Measurements from ENCODE around the gene ZNF576. TPM values are rescaled to one million over a fixed set of nuclear protein-coding genes. Genes with fewer than 3 reads are reported as not detected.

The ZNF576 gene
- total and polyA plus RNA-seq, 9 of the 15 experiments (the other 6 are each of a cell fraction or from before 2014, with no cell fraction given) = 6.8 to 18.2 (median 12.2) TPM

DNA sequence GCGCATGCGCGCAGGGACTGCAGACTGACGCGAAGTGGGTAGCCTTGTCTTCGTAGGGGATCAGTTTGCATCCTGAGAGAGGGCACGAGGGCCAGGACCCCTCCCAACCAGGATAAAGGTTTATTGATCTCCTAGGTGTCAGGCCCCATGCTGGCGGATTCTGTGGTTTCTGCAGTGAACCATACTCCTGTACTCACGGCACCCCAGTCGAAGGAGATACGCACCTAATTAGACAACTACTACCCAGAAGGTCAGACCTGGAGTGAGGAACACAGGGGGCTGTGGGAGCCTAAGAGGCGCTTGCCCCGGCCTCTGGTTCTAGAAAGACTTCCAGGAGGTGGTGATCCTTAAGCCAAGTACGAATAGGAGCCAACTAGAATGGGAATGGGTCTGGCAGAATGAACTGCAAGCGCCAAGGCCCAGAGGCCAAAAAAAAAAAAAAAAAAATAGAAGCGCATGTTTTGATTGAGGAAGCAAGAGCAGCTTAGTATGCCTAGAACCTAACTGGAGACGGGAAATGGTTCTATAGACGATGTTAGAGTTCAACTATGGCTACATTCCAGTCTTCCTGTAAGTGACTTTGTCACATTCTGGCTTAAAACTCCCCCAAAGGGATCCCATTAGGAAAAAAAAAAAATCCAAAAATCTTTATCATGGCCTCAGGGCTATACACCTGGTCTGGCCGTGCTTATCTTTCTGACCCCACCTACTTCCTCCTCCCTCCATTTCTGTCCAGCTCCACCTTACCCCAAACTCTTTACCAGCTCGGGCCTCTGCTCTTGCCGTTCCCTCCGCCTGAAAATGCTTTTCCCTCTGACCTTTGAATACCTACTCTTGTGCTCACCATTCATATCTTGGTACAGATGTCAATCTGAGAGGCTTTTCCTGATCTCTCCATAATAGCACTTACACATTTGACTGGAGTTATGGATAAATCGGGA, 23.9 kb downstream of the ZNF576 start (continued):
- TF ChIP-seq, protein P1, sequence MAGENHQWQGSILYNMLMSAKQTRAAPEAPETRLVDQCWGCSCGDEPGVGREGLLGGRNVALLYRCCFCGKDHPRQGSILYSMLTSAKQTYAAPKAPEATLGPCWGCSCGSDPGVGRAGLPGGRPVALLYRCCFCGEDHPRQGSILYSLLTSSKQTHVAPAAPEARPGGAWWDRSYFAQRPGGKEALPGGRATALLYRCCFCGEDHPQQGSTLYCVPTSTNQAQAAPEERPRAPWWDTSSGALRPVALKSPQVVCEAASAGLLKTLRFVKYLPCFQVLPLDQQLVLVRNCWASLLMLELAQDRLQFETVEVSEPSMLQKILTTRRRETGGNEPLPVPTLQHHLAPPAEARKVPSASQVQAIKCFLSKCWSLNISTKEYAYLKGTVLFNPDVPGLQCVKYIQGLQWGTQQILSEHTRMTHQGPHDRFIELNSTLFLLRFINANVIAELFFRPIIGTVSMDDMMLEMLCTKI (IDR thresholded peaks at IDR 0.05; ENCODE audit: partially characterized antibody) = no peak
- no peak for TF ChIP-seq HMBOX1 (IDR thresholded peaks at IDR 0.05)
- TF ChIP-seq, protein P2, sequence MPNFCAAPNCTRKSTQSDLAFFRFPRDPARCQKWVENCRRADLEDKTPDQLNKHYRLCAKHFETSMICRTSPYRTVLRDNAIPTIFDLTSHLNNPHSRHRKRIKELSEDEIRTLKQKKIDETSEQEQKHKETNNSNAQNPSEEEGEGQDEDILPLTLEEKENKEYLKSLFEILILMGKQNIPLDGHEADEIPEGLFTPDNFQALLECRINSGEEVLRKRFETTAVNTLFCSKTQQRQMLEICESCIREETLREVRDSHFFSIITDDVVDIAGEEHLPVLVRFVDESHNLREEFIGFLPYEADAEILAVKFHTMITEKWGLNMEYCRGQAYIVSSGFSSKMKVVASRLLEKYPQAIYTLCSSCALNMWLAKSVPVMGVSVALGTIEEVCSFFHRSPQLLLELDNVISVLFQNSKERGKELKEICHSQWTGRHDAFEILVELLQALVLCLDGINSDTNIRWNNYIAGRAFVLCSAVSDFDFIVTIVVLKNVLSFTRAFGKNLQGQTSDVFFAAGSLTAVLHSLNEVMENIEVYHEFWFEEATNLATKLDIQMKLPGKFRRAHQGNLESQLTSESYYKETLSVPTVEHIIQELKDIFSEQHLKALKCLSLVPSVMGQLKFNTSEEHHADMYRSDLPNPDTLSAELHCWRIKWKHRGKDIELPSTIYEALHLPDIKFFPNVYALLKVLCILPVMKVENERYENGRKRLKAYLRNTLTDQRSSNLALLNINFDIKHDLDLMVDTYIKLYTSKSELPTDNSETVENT (CRISPR knock-in tag; IDR thresholded peaks at IDR 0.05) = no peak
- TF ChIP-seq, protein P3, sequence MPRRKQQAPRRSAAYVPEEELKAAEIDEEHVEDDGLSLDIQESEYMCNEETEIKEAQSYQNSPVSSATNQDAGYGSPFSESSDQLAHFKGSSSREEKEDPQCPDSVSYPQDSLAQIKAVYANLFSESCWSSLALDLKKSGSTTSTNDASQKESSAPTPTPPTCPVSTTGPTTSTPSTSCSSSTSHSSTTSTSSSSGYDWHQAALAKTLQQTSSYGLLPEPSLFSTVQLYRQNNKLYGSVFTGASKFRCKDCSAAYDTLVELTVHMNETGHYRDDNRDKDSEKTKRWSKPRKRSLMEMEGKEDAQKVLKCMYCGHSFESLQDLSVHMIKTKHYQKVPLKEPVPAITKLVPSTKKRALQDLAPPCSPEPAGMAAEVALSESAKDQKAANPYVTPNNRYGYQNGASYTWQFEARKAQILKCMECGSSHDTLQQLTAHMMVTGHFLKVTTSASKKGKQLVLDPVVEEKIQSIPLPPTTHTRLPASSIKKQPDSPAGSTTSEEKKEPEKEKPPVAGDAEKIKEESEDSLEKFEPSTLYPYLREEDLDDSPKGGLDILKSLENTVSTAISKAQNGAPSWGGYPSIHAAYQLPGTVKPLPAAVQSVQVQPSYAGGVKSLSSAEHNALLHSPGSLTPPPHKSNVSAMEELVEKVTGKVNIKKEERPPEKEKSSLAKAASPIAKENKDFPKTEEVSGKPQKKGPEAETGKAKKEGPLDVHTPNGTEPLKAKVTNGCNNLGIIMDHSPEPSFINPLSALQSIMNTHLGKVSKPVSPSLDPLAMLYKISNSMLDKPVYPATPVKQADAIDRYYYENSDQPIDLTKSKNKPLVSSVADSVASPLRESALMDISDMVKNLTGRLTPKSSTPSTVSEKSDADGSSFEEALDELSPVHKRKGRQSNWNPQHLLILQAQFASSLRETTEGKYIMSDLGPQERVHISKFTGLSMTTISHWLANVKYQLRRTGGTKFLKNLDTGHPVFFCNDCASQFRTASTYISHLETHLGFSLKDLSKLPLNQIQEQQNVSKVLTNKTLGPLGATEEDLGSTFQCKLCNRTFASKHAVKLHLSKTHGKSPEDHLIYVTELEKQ (CRISPR knock-in tag; IDR thresholded peaks at IDR 0.05) = no peak
- no peak for TF ChIP-seq NCOA6 (IDR thresholded peaks at IDR 0.05)
- TF ChIP-seq PRPF4 (IDR thresholded peaks at IDR 0.05; ENCODE audit: insufficient read depth, low read depth, low read length, poor library complexity, severe bottlenecking) = no peak
- no peak for TF ChIP-seq IFI16 (CRISPR knock-in tag; IDR thresholded peaks at IDR 0.05)
- TF ChIP-seq DEAF1 (CRISPR knock-in tag; IDR thresholded peaks at IDR 0.05) = no peak
- no peak for TF ChIP-seq SRSF1 (IDR thresholded peaks at IDR 0.05; ENCODE audit: low read depth, low read length)
- no peak for TF ChIP-seq DNMT1 (IDR thresholded peaks at IDR 0.05)
- TF ChIP-seq TBL1XR1 (IDR thresholded peaks at IDR 0.05; ENCODE audit: low read length in 2 of 2) = no peak
- TF ChIP-seq HDAC1 (IDR thresholded peaks at IDR 0.05) = peak in 1 of 2 experiments; percentile 44; a peak in 1 of 4 replicates
- no peak for TF ChIP-seq HINFP (tag; conservative IDR thresholded peaks at IDR 0.05; ENCODE audit: low read depth)
- peak; percentile 44; the same call in 1 of the 2 replicates for TF ChIP-seq MTA2 (IDR thresholded peaks at IDR 0.05; ENCODE audit: low read depth)
